Stimulated activated CD4-positive, alpha-beta T cell treated with anti-CD3 and anti-CD28 coated beads, Interleukin-4, amount 100 ng/mL, for 1 hour (primary cell): ENCODE data around the gene SIDT1.

Source experiments
- DNase-seq: peaks from one replicate; pipeline ENCODE4 v3.0.0-alpha.2; 2020

The SIDT1 gene

GRCh38 chr3:113638910-113639309 is 106.6 kb downstream of the SIDT1 start:
- DNase-seq, result no peak

- DNase-seq, result no peak
These were observed 111.2 kb downstream of the SIDT1 start for GRCh38 chr3:113643583-113643982.

GRCh38 chr3:113648524-113648923 is 116.2 kb downstream of the SIDT1 start:
- no peak for DNase-seq

GRCh38 chr3:113649174-113649845 is 117.0 kb downstream of the SIDT1 start:
- no peak for DNase-seq

GRCh38 chr3:113654310-113654709 is 122.0 kb downstream of the SIDT1 start:
- DNase-seq, result no peak

- no peak for DNase-seq
These were observed 122.5 kb downstream of the SIDT1 start for GRCh38 chr3:113654851-113655250.

GRCh38 chr3:113658107-113658506 is 125.8 kb downstream of the SIDT1 start:
- DNase-seq, result no peak

- DNase-seq, result no peak
These were observed 126.8 kb downstream of the SIDT1 start for GRCh38 chr3:113659101-113659541.

- DNase-seq, result no peak
These were observed 127.6 kb downstream of the SIDT1 start for GRCh38 chr3:113659996-113660395.

- DNase-seq, result no peak
These were observed 128.1 kb downstream of the SIDT1 start for GRCh38 chr3:113660458-113660857.

- DNase-seq, result no peak
These were observed 128.5 kb downstream of the SIDT1 start for GRCh38 chr3:113660896-113661295.

- DNase-seq, result no peak
These were observed 130.5 kb downstream of the SIDT1 start for GRCh38 chr3:113662824-113663223.

GRCh38 chr3:113663324-113663750 is 131.0 kb downstream of the SIDT1 start:
- no peak for DNase-seq

GRCh38 chr3:113663761-113664160 is 131.4 kb downstream of the SIDT1 start:
- DNase-seq, result no peak

GRCh38 chr3:113664523-113665094 is 132.3 kb downstream of the SIDT1 start:
- DNase-seq, result no peak

GRCh38 chr3:113668015-113668414 is 135.7 kb downstream of the SIDT1 start:
- DNase-seq, result no peak

GRCh38 chr3:113673593-113673992 is 141.2 kb downstream of the SIDT1 start:
- DNase-seq, result no peak

GRCh38 chr3:113676261-113676660 is 143.9 kb downstream of the SIDT1 start:
- no peak for DNase-seq

- DNase-seq, result no peak
These were observed 145.4 kb downstream of the SIDT1 start for GRCh38 chr3:113677737-113678136.

- no peak for DNase-seq
These were observed 146.4 kb downstream of the SIDT1 start for GRCh38 chr3:113678773-113679172.
